ENCODE data around the gene SSX5.
"Not testable (repeated sequence)": the region's sequence is repeated elsewhere in the genome, so short reads cannot be mapped to it uniquely, and the experiment has no call there.

DNA sequence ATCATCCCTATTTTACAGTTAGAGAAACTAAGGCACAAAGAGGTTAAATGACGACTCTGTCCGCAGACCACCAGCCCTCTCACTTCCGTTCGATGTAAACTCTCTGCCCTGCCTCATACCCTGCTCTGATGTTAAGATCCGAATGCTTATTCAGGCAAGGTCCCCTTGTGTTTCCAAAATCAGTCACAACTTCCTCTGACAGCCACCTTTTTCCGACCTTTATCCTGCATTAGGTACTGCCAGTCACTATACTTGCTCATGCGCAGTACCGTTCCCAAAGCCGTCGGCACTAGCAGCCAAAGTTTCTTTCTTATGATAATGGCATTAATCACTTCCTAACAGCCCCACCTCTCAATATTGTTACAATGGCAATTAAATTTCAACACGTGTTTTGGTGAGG is 53.9 kb downstream of the SSX5 start:
- not testable (repeated sequence) for TF ChIP-seq STAT3 (IDR thresholded peaks at IDR 0.05; ENCODE audit: low read depth, low read length); MYC (IDR thresholded peaks at IDR 0.05; ENCODE audit: insufficient read depth, insufficient read length, insufficient replicate concordance, low read length, severe bottlenecking); ATF3 (IDR thresholded peaks at IDR 0.05; ENCODE audit: borderline replicate concordance, extremely low read depth, low read depth, low read length); CTCF (IDR thresholded peaks at IDR 0.05 in 2 of 3, conservative IDR thresholded peaks at IDR 0.05 in 1 of 3; ENCODE audit: control insufficient read depth in 2 of 3, extremely low read depth in 1 of 3, insufficient read depth in 1 of 3, low read depth in 3 of 3, low read length in 3 of 3); TAF1 (IDR thresholded peaks at IDR 0.05; ENCODE audit: borderline replicate concordance, low read depth, low read length); MXI1 (IDR thresholded peaks at IDR 0.05; ENCODE audit: low read depth, low read length); POLR2A (IDR thresholded peaks at IDR 0.05; ENCODE audit: low read depth, low read length); YY1 (IDR thresholded peaks at IDR 0.05; ENCODE audit: low read depth, low read length)
- TF ChIP-seq, protein P1, sequence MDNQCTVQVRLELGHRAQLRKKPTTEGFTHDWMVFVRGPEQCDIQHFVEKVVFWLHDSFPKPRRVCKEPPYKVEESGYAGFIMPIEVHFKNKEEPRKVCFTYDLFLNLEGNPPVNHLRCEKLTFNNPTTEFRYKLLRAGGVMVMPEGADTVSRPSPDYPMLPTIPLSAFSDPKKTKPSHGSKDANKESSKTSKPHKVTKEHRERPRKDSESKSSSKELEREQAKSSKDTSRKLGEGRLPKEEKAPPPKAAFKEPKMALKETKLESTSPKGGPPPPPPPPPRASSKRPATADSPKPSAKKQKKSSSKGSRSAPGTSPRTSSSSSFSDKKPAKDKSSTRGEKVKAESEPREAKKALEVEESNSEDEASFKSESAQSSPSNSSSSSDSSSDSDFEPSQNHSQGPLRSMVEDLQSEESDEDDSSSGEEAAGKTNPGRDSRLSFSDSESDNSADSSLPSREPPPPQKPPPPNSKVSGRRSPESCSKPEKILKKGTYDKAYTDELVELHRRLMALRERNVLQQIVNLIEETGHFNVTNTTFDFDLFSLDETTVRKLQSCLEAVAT (IDR thresholded peaks at IDR 0.05), result not testable (repeated sequence)
- TF ChIP-seq, protein P2, sequence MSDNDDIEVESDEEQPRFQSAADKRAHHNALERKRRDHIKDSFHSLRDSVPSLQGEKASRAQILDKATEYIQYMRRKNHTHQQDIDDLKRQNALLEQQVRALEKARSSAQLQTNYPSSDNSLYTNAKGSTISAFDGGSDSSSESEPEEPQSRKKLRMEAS (IDR thresholded peaks at IDR 0.05; ENCODE audit: low read depth, low read length), result not testable (repeated sequence)

All from GM12878 (cell line).